DND-41 (cell line): ENCODE results near the gene CPNE5.

ENCODE experiments used
- CTCF ChIP-seq: IDR thresholded peaks from 2 replicates; pipeline ENCODE4 v1.5.1; 2012; ENCODE audit warnings: borderline replicate concordance, low read length, moderate library complexity, mild to moderate bottlenecking; ENCODE audit not compliant: poor library complexity, severe bottlenecking; ENCODE audit errors: extremely low read depth
- EZH2 ChIP-seq: IDR thresholded peaks from 3 replicates; pipeline ENCODE4 v1.6.1; 2012; ENCODE audit warnings: borderline replicate concordance, low read depth, mild to moderate bottlenecking, moderate library complexity, low read length, inconsistent platforms; ENCODE audit not compliant: severe bottlenecking

DNA sequence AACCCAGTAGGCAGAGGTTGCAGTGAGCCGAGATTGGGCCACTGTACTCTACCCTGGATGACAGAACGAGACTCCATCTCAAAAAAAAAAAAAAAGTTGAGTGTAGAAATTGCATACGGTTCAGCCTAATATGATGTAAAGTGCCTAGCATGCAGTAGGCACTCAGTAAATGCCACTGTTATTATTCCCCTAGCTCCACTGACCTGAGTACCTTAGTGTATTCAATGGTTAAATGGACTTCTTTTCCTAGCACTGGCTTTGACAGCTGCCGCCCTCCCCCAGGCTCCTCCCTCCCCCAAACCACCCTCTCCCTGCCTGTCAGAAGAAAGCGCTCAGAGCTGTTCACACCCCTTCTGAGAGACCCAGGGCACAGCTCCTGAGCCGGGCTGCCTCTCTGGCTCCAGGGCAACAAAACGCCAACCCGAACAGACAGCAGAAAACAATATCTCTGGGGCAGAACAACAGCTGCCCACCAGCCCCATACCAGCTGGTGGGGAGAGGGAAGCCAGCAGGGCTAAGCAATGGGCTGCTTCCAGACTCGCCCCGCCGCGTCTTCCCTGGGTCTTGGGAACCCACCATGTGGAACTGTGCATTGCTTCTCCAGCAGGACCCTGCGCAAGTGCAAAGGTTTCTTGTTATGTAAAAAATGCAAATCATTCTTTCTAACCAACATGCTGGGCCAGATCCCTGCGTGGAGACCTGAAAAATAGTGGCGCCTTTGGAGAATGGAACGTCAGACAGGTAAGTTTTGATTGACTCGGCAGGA is 4.5 kb downstream of the CPNE5 start:
- no peak for TF ChIP-seq CTCF
- TF ChIP-seq EZH2: no peak
